ENCODE measurements around the gene EDDM13.
"Not testable (repeated sequence)": the region's sequence is repeated elsewhere in the genome, so short reads cannot be mapped to it uniquely, and the experiment has no call there.

EDDM13 gene

GRCh38 chr19:56321254-56321988 lies 48.9 kb downstream of the EDDM13 start:
- TF ChIP-seq CTCF (IDR thresholded peaks at IDR 0.05; ENCODE audit: insufficient read depth, low read length, missing control alignments): no peak
- DNase-seq (ENCODE audit: low read depth, low spot score): no peak
- POLR2A ChIA-PET: no interaction called here
- CTCF ChIA-PET: interaction anchor here (1.0 to 1.7 kb wide), 4 partner anchors 12 to 69 kb away, joined by 3 to 8 read pairs (median 4); no protein-coding TSS in a partner anchor
- H3K4me3 ChIP-seq (ENCODE audit: low read depth, low read length): no peak overlapping the region

- no peak for DNase-seq (ENCODE audit: low read depth, low spot score)
- CTCF ChIA-PET: interaction anchor here (1.2 to 1.7 kb wide), 3 partner anchors 11 to 69 kb away, joined by 3 to 8 read pairs (median 5); no protein-coding TSS in a partner anchor
Observed at GRCh38 chr19:56321989-56322440, 49.5 kb downstream of the EDDM13 start.

GRCh38 chr19:56324436-56324835 lies 51.9 kb downstream of the EDDM13 start:
- no peak for TF ChIP-seq CTCF (IDR thresholded peaks at IDR 0.05; ENCODE audit: insufficient read depth, low read length, missing control alignments)
- POLR2A ChIA-PET: no interaction called here
- DNase-seq (ENCODE audit: low read depth, low spot score): no peak
- H3K4me3 ChIP-seq (ENCODE audit: low read depth, low read length): no peak overlapping the region
- CTCF ChIA-PET: interaction anchor here (3.0 kb wide), 1 partner anchor 9 kb away, joined by 11 read pairs; no protein-coding TSS in a partner anchor

More at GRCh38 chr19:56321989-56322440, 49.5 kb downstream of the EDDM13 start:
- POLR2A ChIA-PET: no interaction called here
- TF ChIP-seq CTCF (IDR thresholded peaks at IDR 0.05; ENCODE audit: insufficient read depth, low read length, missing control alignments): no peak
- H3K4me3 ChIP-seq (ENCODE audit: low read depth, low read length): no peak overlapping the region

- no peak for DNase-seq (ENCODE audit: low read depth, low spot score)
- ChIA-PET CTCF (interaction anchor here (0.8 to 5.7 kb wide), 19 partner anchors 9 to 1245 kb away, joined by 3 to 207 read pairs (median 8); partner anchors contain the start of gene ZSCAN5A), POLR2A (no interaction called here)
- H3K4me3 ChIP-seq (ENCODE audit: low read depth, low read length): no peak overlapping the region
- no peak for TF ChIP-seq CTCF (IDR thresholded peaks at IDR 0.05; ENCODE audit: insufficient read depth, low read length, missing control alignments)
Observed at GRCh38 chr19:56332695-56333094, 60.1 kb downstream of the EDDM13 start.

GRCh38 chr19:56333506-56333905 lies 61.0 kb downstream of the EDDM13 start:
- DNase-seq (ENCODE audit: low read depth, low spot score): no peak
- no peak overlapping the region for H3K4me3 ChIP-seq (ENCODE audit: low read depth, low read length)
- TF ChIP-seq CTCF (IDR thresholded peaks at IDR 0.05; ENCODE audit: insufficient read depth, low read length, missing control alignments): peak; percentile 67
- ChIA-PET POLR2A (interaction anchor here (0.6 kb wide), 1 partner anchor 35 kb away, joined by 4 read pairs; no protein-coding TSS in a partner anchor), CTCF (interaction anchor here (0.8 to 5.7 kb wide), 25 partner anchors 9 to 1245 kb away, joined by 3 to 207 read pairs (median 7); partner anchors contain the start of gene ZSCAN5A)

GRCh38 chr19:56335371-56335770 lies 62.8 kb downstream of the EDDM13 start:
- POLR2A ChIA-PET; H3K4me3 ChIP-seq (ENCODE audit: low read depth, low read length); DNase-seq (ENCODE audit: low read depth, low spot score): not testable (repeated sequence)
- CTCF ChIA-PET: interaction anchor here (0.6 to 5.7 kb wide), 5 partner anchors 14 to 277 kb away, joined by 3 to 207 read pairs (median 23); no protein-coding TSS in a partner anchor

GRCh38 chr19:56337077-56337476 lies 64.5 kb downstream of the EDDM13 start:
- CTCF ChIA-PET: interaction anchor here (1.2 to 1.5 kb wide), 2 partner anchors 84 to 255 kb away, joined by 4 to 8 read pairs; no protein-coding TSS in a partner anchor
- H3K4me3 ChIP-seq (ENCODE audit: low read depth, low read length); DNase-seq (ENCODE audit: low read depth, low spot score); POLR2A ChIA-PET: not testable (repeated sequence)

- H3K4me3 ChIP-seq (ENCODE audit: low read depth, low read length); POLR2A ChIA-PET; DNase-seq (ENCODE audit: low read depth, low spot score): not testable (repeated sequence)
- CTCF ChIA-PET: interaction anchor here (1.3 kb wide), 2 partner anchors 10 to 263 kb away, joined by 4 to 6 read pairs; no protein-coding TSS in a partner anchor
Observed at GRCh38 chr19:56339031-56339430, 66.5 kb downstream of the EDDM13 start.

Measured in AG04449 (cell line).